Ishikawa (cell line): Measurements from ENCODE around the gene BOK.

Experiments
- CEBPB ChIP-seq: IDR thresholded peaks from 2 replicates; pipeline ENCODE4 v1.6.1; 2012
- CREB1 ChIP-seq: IDR thresholded peaks from 2 replicates; pipeline ENCODE4 v1.6.1; 2012; ENCODE audit warnings: low read depth
- EGR1 ChIP-seq: IDR thresholded peaks from 2 replicates; pipeline ENCODE4 v1.6.1; 2012
- EP300 ChIP-seq: IDR thresholded peaks from 2 replicates; pipeline ENCODE4 v1.6.1; 2012; ENCODE audit warnings: borderline replicate concordance
- FOXM1 ChIP-seq: IDR thresholded peaks from 2 replicates; pipeline ENCODE4 v1.6.1; 2012; ENCODE audit warnings: low read depth, borderline replicate concordance
- NFIC ChIP-seq: IDR thresholded peaks from 2 replicates; pipeline ENCODE4 v1.6.1; 2012
- RAD21 ChIP-seq: IDR thresholded peaks from 2 replicates; pipeline ENCODE4 v1.6.1; 2012; ENCODE audit warnings: low read depth
- TAF1 ChIP-seq: IDR thresholded peaks from 2 replicates; pipeline ENCODE4 v1.6.1; 2012; ENCODE audit warnings: low read depth, mild to moderate bottlenecking
- TCF12 ChIP-seq: IDR thresholded peaks from 2 replicates; pipeline ENCODE4 v1.6.1; 2012; ENCODE audit warnings: low read depth
- TEAD4 ChIP-seq: IDR thresholded peaks from 2 replicates; pipeline ENCODE4 v1.6.1; 2012
- YY1 ChIP-seq: IDR thresholded peaks from 2 replicates; pipeline ENCODE4 v1.6.1; 2012; ENCODE audit warnings: low read depth
- ZBTB7A ChIP-seq: IDR thresholded peaks from 2 replicates; pipeline ENCODE4 v1.6.1; 2012; ENCODE audit warnings: low read depth
- TF ChIP-seq, protein P1 (sequence below): IDR thresholded peaks from 2 replicates; pipeline ENCODE4 v1.6.1; 2012
- TF ChIP-seq, protein P2 (sequence below): IDR thresholded peaks from 2 replicates; pipeline ENCODE4 v1.6.1; 2012; ENCODE audit warnings: low read depth, mild to moderate bottlenecking
- TF ChIP-seq, protein P3 (sequence below): IDR thresholded peaks from 2 replicates; pipeline ENCODE4 v1.6.1; 2012

Gene BOK

DNA sequence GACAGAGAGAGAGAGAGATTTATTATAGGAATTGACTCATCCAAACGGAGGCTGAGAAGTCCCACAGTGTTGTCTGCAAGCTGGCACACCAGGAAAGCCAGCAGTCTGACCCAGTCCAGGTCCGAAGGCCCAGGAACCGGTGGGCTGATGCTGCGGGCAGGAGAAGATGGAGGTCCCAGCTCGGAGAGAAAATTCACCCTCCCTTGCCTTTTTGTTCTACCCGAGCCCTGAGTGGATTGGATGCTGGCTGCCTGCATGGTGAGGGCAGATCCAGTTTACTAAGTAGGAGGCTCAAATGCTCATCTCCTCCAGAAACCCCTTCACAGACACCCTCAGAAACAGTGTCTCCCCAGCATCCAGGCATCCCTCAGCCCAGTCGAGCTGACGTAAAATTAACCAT, 28.0 kb upstream of the BOK start:
- no peak for TF ChIP-seq FOXM1

DNA sequence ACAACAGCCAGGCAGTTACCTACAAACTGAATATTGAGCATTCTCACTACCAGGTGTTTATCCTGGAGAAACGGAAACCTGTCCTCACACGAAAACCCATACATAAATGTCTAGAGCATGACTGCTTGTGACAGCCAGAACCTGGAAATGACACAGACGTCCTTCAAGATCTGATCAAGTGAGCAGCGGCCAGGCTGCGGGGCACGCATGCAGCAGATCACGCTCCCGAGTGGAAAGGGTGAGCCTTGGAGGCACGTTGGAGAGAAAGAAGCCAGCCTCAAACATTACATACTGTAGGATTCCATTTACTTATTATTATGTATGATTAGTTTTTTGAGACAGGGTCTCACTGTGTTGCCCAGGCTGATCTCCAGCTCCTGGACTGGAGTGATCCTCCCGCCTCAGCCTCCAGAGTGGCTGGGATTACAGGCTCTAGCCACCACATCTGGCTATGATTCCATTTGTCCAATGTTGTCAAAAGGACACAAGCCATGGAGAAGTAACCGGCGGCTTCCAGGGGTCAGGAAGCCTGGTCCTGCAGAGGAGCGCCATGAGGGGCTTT, 27.3 kb upstream of the BOK start:
- TF ChIP-seq CREB1: no peak
- no peak for TF ChIP-seq ZBTB7A
- TF ChIP-seq CEBPB: no peak
- no peak for TF ChIP-seq RAD21
- no peak for TF ChIP-seq TCF12
- TF ChIP-seq FOXM1: no peak
- TF ChIP-seq TEAD4: no peak
- TF ChIP-seq, protein P1, sequence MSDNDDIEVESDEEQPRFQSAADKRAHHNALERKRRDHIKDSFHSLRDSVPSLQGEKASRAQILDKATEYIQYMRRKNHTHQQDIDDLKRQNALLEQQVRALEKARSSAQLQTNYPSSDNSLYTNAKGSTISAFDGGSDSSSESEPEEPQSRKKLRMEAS: no peak
- TF ChIP-seq, protein P2, sequence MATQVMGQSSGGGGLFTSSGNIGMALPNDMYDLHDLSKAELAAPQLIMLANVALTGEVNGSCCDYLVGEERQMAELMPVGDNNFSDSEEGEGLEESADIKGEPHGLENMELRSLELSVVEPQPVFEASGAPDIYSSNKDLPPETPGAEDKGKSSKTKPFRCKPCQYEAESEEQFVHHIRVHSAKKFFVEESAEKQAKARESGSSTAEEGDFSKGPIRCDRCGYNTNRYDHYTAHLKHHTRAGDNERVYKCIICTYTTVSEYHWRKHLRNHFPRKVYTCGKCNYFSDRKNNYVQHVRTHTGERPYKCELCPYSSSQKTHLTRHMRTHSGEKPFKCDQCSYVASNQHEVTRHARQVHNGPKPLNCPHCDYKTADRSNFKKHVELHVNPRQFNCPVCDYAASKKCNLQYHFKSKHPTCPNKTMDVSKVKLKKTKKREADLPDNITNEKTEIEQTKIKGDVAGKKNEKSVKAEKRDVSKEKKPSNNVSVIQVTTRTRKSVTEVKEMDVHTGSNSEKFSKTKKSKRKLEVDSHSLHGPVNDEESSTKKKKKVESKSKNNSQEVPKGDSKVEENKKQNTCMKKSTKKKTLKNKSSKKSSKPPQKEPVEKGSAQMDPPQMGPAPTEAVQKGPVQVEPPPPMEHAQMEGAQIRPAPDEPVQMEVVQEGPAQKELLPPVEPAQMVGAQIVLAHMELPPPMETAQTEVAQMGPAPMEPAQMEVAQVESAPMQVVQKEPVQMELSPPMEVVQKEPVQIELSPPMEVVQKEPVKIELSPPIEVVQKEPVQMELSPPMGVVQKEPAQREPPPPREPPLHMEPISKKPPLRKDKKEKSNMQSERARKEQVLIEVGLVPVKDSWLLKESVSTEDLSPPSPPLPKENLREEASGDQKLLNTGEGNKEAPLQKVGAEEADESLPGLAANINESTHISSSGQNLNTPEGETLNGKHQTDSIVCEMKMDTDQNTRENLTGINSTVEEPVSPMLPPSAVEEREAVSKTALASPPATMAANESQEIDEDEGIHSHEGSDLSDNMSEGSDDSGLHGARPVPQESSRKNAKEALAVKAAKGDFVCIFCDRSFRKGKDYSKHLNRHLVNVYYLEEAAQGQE: no peak
- no peak for TF ChIP-seq EGR1
- no peak for TF ChIP-seq NFIC
- TF ChIP-seq TAF1: no peak

DNA sequence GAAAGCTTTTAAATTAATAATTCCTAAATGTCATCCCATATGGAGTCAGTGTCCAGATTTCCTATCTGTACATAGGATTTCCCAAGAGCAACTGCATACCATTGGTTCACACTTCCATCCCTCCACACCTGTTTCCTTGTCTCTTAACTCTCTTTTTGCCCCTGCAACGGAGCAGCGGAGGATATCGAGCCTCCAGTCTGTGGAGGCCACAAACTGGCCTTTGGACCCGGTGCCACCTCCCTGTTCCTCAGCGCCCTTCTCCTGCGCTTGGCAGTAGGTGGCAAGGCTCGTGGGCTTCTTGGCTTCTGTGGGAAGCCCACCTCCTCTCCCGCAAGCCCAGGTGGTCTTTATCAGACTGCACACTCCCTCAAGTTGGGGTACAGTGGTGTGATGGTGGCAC, 26.4 kb upstream of the BOK start:
- TF ChIP-seq FOXM1 (no peak), ZBTB7A (no peak), CREB1 (no peak), RAD21 (no peak), CEBPB (no peak), NFIC (no peak), EP300 (no peak)
- TF ChIP-seq, protein P3, sequence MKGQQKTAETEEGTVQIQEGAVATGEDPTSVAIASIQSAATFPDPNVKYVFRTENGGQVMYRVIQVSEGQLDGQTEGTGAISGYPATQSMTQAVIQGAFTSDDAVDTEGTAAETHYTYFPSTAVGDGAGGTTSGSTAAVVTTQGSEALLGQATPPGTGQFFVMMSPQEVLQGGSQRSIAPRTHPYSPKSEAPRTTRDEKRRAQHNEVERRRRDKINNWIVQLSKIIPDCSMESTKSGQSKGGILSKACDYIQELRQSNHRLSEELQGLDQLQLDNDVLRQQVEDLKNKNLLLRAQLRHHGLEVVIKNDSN: no peak

DNA sequence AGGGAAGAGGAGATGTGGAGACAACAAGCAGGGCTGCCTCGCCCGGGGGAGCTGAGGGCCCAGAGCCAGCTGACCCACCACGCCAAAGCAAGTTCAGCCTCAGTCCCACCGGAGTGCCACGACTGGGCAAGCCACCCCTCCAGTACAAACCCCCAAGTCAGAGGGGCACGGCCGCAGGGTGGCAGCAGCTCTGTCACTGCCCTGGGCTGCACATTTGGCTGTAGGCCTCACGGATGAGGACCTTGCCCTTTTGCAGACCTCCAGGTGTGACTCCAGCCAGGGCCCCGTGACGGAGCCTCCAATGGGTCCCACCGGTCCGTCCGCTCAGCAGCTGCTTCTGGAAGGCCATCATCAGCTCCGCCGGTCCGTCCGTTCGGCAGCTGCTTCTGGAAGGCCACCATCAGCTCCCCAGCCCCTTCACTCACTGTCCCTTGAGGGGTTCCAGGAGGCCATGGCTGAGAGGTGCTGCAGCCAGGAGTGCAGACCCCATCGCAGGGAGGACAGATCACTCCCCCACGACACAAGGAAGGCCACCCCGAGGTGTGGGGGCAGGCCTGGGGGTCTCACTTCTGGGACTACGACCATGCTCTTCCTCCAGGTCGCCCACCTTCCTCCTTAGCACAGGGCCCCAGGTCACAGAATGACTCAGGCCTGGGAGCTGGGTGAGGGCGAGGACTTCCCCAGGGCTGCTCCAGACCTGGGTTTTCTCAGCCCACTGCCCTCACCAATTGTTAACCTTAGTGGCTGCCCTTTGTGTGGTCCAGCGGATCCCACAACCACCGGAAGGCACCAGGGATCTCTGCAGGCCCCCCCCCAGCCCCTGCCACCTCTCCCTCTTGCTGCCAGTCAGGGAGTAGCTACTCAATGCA, 25.6 kb upstream of the BOK start:
- TF ChIP-seq CEBPB (no peak), EGR1 (no peak), RAD21 (no peak), FOXM1 (no peak), ZBTB7A (no peak), NFIC (no peak), CREB1 (no peak), TCF12 (no peak), TEAD4 (no peak), YY1 (no peak)
- TF ChIP-seq, protein P1: no peak
- TF ChIP-seq, protein P3: no peak

DNA sequence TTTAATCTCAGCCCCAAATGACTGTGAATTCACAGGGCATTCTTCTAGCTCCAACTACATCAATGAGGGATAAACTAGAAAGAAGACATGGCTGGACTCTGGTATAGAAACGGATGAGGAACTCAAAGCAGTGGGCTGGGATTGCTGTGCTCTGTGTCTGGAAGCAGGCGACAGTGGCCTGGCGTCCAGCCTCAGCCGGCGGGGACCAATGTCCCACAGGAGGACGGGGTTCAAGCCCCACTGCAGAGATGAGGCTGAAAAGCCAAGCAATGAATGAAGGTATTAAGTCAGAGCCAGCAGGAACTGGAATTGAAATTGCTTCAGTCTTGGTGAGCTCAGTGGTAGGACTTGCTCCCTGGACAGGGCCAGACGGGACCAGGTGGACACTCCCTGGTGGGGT, 24.3 kb upstream of the BOK start:
- TF ChIP-seq, protein P3: no peak
- no peak for TF ChIP-seq YY1
- TF ChIP-seq FOXM1: no peak
- no peak for TF ChIP-seq RAD21
- no peak for TF ChIP-seq NFIC
- no peak for TF ChIP-seq CREB1
- no peak for TF ChIP-seq CEBPB
- TF ChIP-seq, protein P2: no peak
- no peak for TF ChIP-seq EP300
- no peak for TF ChIP-seq EGR1
- TF ChIP-seq TAF1: no peak
- no peak for TF ChIP-seq TCF12
- no peak for TF ChIP-seq TEAD4
- TF ChIP-seq, protein P1: no peak
